K562 (cell line): ENCODE data around the gene DOCK7. TPM values are rescaled to one million over a fixed set of nuclear protein-coding genes. Genes with fewer than 3 reads are reported as not detected.
"Not testable (repeated sequence)": the region's sequence is repeated elsewhere in the genome, so short reads cannot be mapped to it uniquely, and the experiment has no call there.

Experiments used
- ATAC-seq: fragments of 200-7000 bp; cut with Tn5 transposase; 3 replicates; pipeline ENCODE4 v1.9.1; 2020; ENCODE audit warnings: moderate library complexity
- BruUV-seq: library from RNA; stranded (reverse); fragments of 400-500 nt; replicated peaks from 2 replicates; lab custom pipeline; 2021; lab: Mats Ljungman, UMichigan
- CTCF ChIA-PET: fragments of 300-600 bp; formaldehyde crosslinking; extraction: SDS; loops from one replicate; lab custom pipeline; 2021; ENCODE audit warnings: low intra/inter-chr PET ratio; lab: Yijun Ruan, JAX
- POLR2A ChIA-PET: fragments of 300-600, 350-650 bp; sonication (Branson Sonifier 250); formaldehyde crosslinking; extraction: SDS; loops from one replicate; lab custom pipeline; 2021; ENCODE audit warnings: antibody characterized with exemption, inconsistent platforms; lab: Yijun Ruan, JAX
- DNase-seq, 4 experiments: peaks; one replicate each; pipeline versions ENCODE4 v3.0.0 to v3.0.0-alpha.2; 2011 to 2018; ENCODE audit warnings: low spot score in 3 of 4, mixed read lengths in 3 of 4; ENCODE audit errors: extremely low read depth in 1 of 4
- FAIRE-seq: peaks from 2 replicates; lab custom pipeline; 2011; peaks lifted over from hg19 to GRCh38; lab: Jason Lieb, UNC
- H2AFZ ChIP-seq: 2 replicates; pipeline ENCODE4 v1.6.0; 2011; ENCODE audit warnings: low read depth, low read length, control low read depth, inconsistent platforms
- H3K27ac ChIP-seq: fragments of 200-600 bp; 3 replicates; pipeline ENCODE4 v1.8.0; 2011; ENCODE audit warnings: low read depth, mild to moderate bottlenecking, control low read depth, inconsistent platforms, low read length, moderate library complexity, mixed read lengths; ENCODE audit errors: extremely low read depth
- H3K27me3 ChIP-seq, 2 experiments: fragments of 300-600 bp in 1 of 2; 2 replicates in 1 of 2; 3 replicates in 1 of 2; pipeline versions ENCODE4 v1.6.0 to v1.8.0; 2011; ENCODE audit warnings: inconsistent platforms in 2 of 2, low read length in 2 of 2, mild to moderate bottlenecking in 1 of 2, mixed read lengths in 1 of 2, moderate library complexity in 1 of 2; ENCODE audit not compliant: control insufficient read depth in 2 of 2, insufficient read depth in 2 of 2
- H3K36me3 ChIP-seq: fragments of 300-600 bp; 3 replicates; pipeline ENCODE4 v1.8.0; 2011; ENCODE audit warnings: mild to moderate bottlenecking, low read length, inconsistent platforms; ENCODE audit not compliant: control insufficient read depth, insufficient read depth
- H3K4me1 ChIP-seq, 2 experiments: fragments of 200-600 bp in 1 of 2; replicated peaks in 1 of 2; 2 replicates in 1 of 2; 3 replicates in 1 of 2; pipeline versions ENCODE4 v1.5.1 to v1.8.0; 2011; ENCODE audit warnings: inconsistent platforms in 2 of 2, low read length in 2 of 2, mild to moderate bottlenecking in 1 of 2, mixed read lengths in 1 of 2, moderate library complexity in 1 of 2; ENCODE audit not compliant: control insufficient read depth in 2 of 2, insufficient read depth in 2 of 2
- H3K4me2 ChIP-seq: 2 replicates; pipeline ENCODE4 v1.6.1; 2011; ENCODE audit warnings: low read length, control low read depth, inconsistent platforms, mixed read lengths; ENCODE audit not compliant: insufficient read depth
- H3K4me3 ChIP-seq: fragments of 200-600 bp; sonication (generic), shearing (Covaris generic); 2 replicates; pipeline ENCODE4 v1.5.1; 2016; ENCODE audit warnings: control low read depth, inconsistent platforms
- H3K79me2 ChIP-seq: fragments of 200-600 bp; 3 replicates; pipeline ENCODE4 v1.8.0; 2011; ENCODE audit warnings: low read length, inconsistent platforms; ENCODE audit not compliant: control insufficient read depth, insufficient read depth
- H3K9ac ChIP-seq, 2 experiments: 2 replicates each; pipeline versions ENCODE4 v1.6.0 to v1.6.1; 2011; ENCODE audit warnings: low read depth in 2 of 2, low read length in 2 of 2, control low read depth in 1 of 2, inconsistent platforms in 1 of 2, mild to moderate bottlenecking in 1 of 2, mixed read lengths in 1 of 2; ENCODE audit not compliant: insufficient read depth in 1 of 2
- H3K9me1 ChIP-seq: one replicate; pipeline ENCODE4 v1.6.0; 2011; ENCODE audit warnings: inconsistent platforms, mild to moderate bottlenecking, low read length, moderate library complexity; ENCODE audit not compliant: control insufficient read depth, insufficient read depth
- H3K9me3 ChIP-seq: replicated peaks from 2 replicates; pipeline ENCODE4 v1.5.1; 2011; ENCODE audit warnings: low read depth, low read length, inconsistent platforms; ENCODE audit not compliant: control insufficient read depth, insufficient read depth
- H4K20me1 ChIP-seq: replicated peaks from 2 replicates; pipeline ENCODE4 v1.6.1; 2011; ENCODE audit warnings: low read length, inconsistent platforms, mixed read lengths; ENCODE audit not compliant: control insufficient read depth, insufficient read depth
- AFF4 ChIP-seq: sonication (generic); formaldehyde crosslinking; IDR thresholded peaks from 2 replicates; pipeline ENCODE4 v1.8.0; 2023; ENCODE audit warnings: mild to moderate bottlenecking, missing genetic modification reagents
- BCOR ChIP-seq: fragments of 450-650 bp; IDR thresholded peaks from 2 replicates; pipeline ENCODE4 v1.6.1; 2016
- DDX20 ChIP-seq: fragments of 450-650 bp; IDR thresholded peaks from 2 replicates; pipeline ENCODE4 v1.6.1; 2016; ENCODE audit warnings: missing genetic modification characterization, low read depth, mild to moderate bottlenecking, missing compliant biosample characterization, moderate library complexity
- E4F1 ChIP-seq: fragments of 250-450 bp; sonication (Bioruptor Pico); IDR thresholded peaks from 2 replicates; pipeline ENCODE4 v1.5.0; 2021; ENCODE audit warnings: mild to moderate bottlenecking, borderline replicate concordance
- GATAD2A ChIP-seq: fragments of 450-650 bp; IDR thresholded peaks from 2 replicates; pipeline ENCODE4 v1.6.1; 2017
- HDAC2 ChIP-seq: fragments of 450-650 bp; IDR thresholded peaks from 2 replicates; pipeline ENCODE4 v1.6.1; 2016; ENCODE audit warnings: mild to moderate bottlenecking
- HNRNPUL1 ChIP-seq: fragments of 200-400 bp; formaldehyde crosslinking; IDR thresholded peaks from 2 replicates; pipeline ENCODE4 v1.6.1; 2017; ENCODE audit warnings: low read length
- KDM2B ChIP-seq: fragments of 250-450 bp; sonication (Bioruptor Pico); IDR thresholded peaks from 2 replicates; pipeline ENCODE4 v1.8.0; 2021; ENCODE audit warnings: mild to moderate bottlenecking, moderate library complexity
- KLF6 ChIP-seq: fragments of 250-450 bp; sonication (Bioruptor Pico); IDR thresholded peaks from 2 replicates; pipeline ENCODE4 v1.4.0; 2020; ENCODE audit warnings: mild to moderate bottlenecking, moderate library complexity, borderline replicate concordance
- PHB ChIP-seq: fragments of 250-450 bp; sonication (Bioruptor Pico); IDR thresholded peaks from 2 replicates; pipeline ENCODE4 v1.5.0; 2021
- SRSF1 ChIP-seq: fragments of 200-400 bp; formaldehyde crosslinking; IDR thresholded peaks from 2 replicates; pipeline ENCODE4 v1.6.1; 2017; ENCODE audit warnings: mild to moderate bottlenecking, low read depth, low read length, moderate library complexity
- ZNF146 ChIP-seq: IDR thresholded peaks from one replicate; pipeline ENCODE4 v1.6.1; 2018; ENCODE audit warnings: missing compliant biosample characterization; ENCODE audit not compliant: unreplicated experiment
- WGBS: fragments of 100-300 bp; shearing (Covaris generic); methylation state at CpG from one replicate; pipeline ENCODE4 v1.1.6; 2016; ENCODE audit warnings: low coverage, mixed read lengths; ENCODE audit not compliant: insufficient coverage; ENCODE audit errors: missing lambda C conversion rate; 5-methylcytosine and 5-hydroxymethylcytosine counted together
- in situ Hi-C: fragments of 300-500 bp; cut with MboI; formaldehyde crosslinking; loops from 4 replicates; pipeline ENCODE4 v1.15.0; 2018; ENCODE audit warnings: inconsistent platforms, mixed read lengths
- intact Hi-C: fragments of 100-400 bp; cut with micrococcal nuclease; formaldehyde crosslinking; loops from 2 replicates; pipeline ENCODE4 v1.14.2; 2022
- polyA plus RNA-seq, 8 experiments: library from polyadenylated mRNA; depleted of rRNA in 4 of 8; stranded (reverse) in 5 of 8; unstranded in 3 of 8; fragments of >200 nt; fragmentation: Nextera tagmentation in 2 of 8; fragmentation: Illumina TruSeq in 1 of 8; extraction: Ambion mirVana in 2 of 8; extraction: Trizol in 1 of 8; gene quantifications; 2 replicates each; pipeline versions ENCODE4 v1.2.1 to v1.2.3, GENCODE V29; 2011 to 2014; ENCODE audit warnings: inconsistent platforms in 1 of 8, missing spikeins in 1 of 8
- total RNA-seq, 7 experiments: library from RNA; depleted of rRNA in 6 of 7; stranded (reverse); fragments of >200 nt in 6 of 7; fragmentation: Illumina TruSeq in 2 of 7; extraction: Trizol in 2 of 7; gene quantifications; 2 replicates each; pipeline versions ENCODE4 v1.2.1 to v1.2.3, GENCODE V29; 2011 to 2021; ENCODE audit warnings: low replicate concordance in 1 of 7

The DOCK7 gene
- total and polyA plus RNA-seq, 9 of the 15 experiments (the other 6 are each of a cell fraction or from before 2014, with no cell fraction given) = 4.9 to 35.1 (median 12.6) TPM

DNA sequence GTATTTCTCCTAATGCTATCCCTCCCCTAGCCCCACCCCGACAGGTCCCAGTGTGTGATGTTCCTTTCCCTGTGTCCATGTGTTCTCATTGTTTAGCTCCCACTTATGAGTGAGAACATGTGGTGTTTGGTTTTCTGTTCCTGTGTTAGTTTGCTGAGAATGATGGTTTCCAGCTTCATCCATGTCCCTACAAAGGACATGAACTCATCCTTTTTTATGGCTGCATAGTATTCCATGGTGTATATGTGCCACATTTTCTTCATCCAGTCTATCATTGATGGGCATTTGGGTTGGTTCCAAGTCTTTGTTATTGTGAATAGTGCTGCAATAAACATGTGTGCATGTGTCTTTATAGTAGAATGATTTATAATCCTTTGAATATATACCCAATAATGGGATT is 77.6 kb downstream of the DOCK7 start:
- intact Hi-C loops, ATAC-seq, in situ Hi-C loops, H3K4me2 ChIP-seq, H3K27me3 ChIP-seq, H3K9me1 ChIP-seq, H3K9ac ChIP-seq, H3K36me3 ChIP-seq, H3K4me3 ChIP-seq, H3K4me1 ChIP-seq, DNase-seq, POLR2A ChIA-PET, H3K9me3 ChIP-seq, H4K20me1 ChIP-seq, H3K79me2 ChIP-seq, BruUV-seq, H3K27ac ChIP-seq, H2AFZ ChIP-seq, FAIRE-seq: not testable (repeated sequence)
- TF ChIP-seq BCOR (peak; percentile 53; the same call in 1 of the 2 replicates), ZNF146 (peak; percentile 43)
- CTCF ChIA-PET = interaction anchor here (0.7 kb wide), 1 partner anchor 970 kb away, joined by 3 read pairs; no protein-coding TSS in a partner anchor
- WGBS = 100% methylated on average over 1 of the region's 1 CpG

DNA sequence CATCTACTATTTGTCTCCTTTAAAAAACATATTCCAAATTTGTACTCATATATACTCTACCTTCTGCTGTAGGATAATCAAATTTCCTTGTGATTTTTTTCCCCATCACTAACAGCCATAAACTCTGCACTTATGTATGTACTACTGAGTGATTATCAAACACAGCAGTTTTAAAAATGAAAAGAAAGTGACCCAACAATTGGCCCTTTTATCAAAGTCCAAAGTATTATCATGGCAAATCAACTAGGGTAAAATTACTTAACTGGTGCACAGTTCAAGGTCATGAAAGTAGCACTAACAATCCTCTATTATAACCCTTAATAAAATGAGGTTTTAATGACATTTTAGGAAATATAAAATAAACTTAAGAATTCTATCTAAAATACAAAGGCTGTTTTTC is 79.3 kb downstream of the DOCK7 start:
- BruUV-seq = no TSS peak
- Histone ChIP-seq H4K20me1 (no peaks in the 10 kb centered on the region), H3K36me3 (no peaks in the 10 kb centered on the region), H3K4me1 (no peaks in the 10 kb centered on the region), H3K79me2 (no peaks in the 10 kb centered on the region), H3K9ac (no peak overlapping the region), H3K4me3 (no peak overlapping the region), H3K9me1 (no peaks in the 10 kb centered on the region), H3K27me3 (no peaks in the 10 kb centered on the region), H3K27ac (no peak overlapping the region), H3K4me2 (no peak overlapping the region), H3K9me3 (no peaks in the 10 kb centered on the region), H2AFZ (no peak overlapping the region)
- ChIA-PET CTCF (no interaction called here), POLR2A (no interaction called here)
- in situ Hi-C loops = no loop called here
- FAIRE-seq (no peak), DNase-seq (no peak), ATAC-seq (no peak)
- intact Hi-C loops = no loop called here
- TF ChIP-seq PHB (CRISPR knock-in tag) = no peak
- no peak for TF ChIP-seq DDX20 (tag)
- TF ChIP-seq KLF6 (CRISPR knock-in tag) = no peak
- no peak for TF ChIP-seq AFF4 (CRISPR knock-in tag)
- no peak for TF ChIP-seq SRSF1
- no peak for TF ChIP-seq HDAC2
- no peak for TF ChIP-seq GATAD2A
- no peak for TF ChIP-seq HNRNPUL1
- TF ChIP-seq E4F1 (CRISPR knock-in tag) = no peak
- TF ChIP-seq KDM2B = no peak
